HFFc6 (cell line): ENCODE results near the gene TYW1B. TPM values are rescaled to one million over a fixed set of nuclear protein-coding genes. Genes with fewer than 3 reads are reported as not detected.
"Not testable (repeated sequence)": the region's sequence is repeated elsewhere in the genome, so short reads cannot be mapped to it uniquely, and the experiment has no call there.

ENCODE experiments used
- DNase-seq: peaks from one replicate; pipeline ENCODE4 v3.0.0-alpha.2; 2018
- H3K27ac Mint-ChIP-seq: 2 replicates; pipeline ENCODE4 v1.8.0; 2020; ENCODE audit warnings: mild to moderate bottlenecking, mixed read lengths
- H3K27me3 Mint-ChIP-seq: 2 replicates; pipeline ENCODE4 v1.8.0; 2021; ENCODE audit warnings: mild to moderate bottlenecking, moderate library complexity, mixed read lengths; ENCODE audit not compliant: insufficient read depth
- H3K36me3 Mint-ChIP-seq: 2 replicates; pipeline ENCODE4 v1.8.0; 2021; ENCODE audit warnings: low read depth, mixed read lengths
- H3K4me1 Mint-ChIP-seq: 2 replicates; pipeline ENCODE4 v1.8.0; 2020; ENCODE audit warnings: low read depth, mixed read lengths
- H3K4me3 Mint-ChIP-seq: 2 replicates; pipeline ENCODE4 v1.8.0; 2020; ENCODE audit warnings: mild to moderate bottlenecking, moderate library complexity, mixed read lengths
- H3K9me3 Mint-ChIP-seq: 2 replicates; pipeline ENCODE4 v1.8.0; 2020; ENCODE audit warnings: mild to moderate bottlenecking, mixed read lengths
- CTCF ChIP-seq: fragments of 200-600 bp; sonication (generic); IDR thresholded peaks from 2 replicates; pipeline ENCODE4 v1.5.0; 2021; ENCODE audit warnings: antibody characterized with exemption, mild to moderate bottlenecking
- total RNA-seq, 6 experiments: library from RNA; stranded (reverse); fragmentation: NEBNext Ultra II Directional; extraction: Animal tissue kit (Norgen Biotek cat#: 25700); gene quantifications; 2 replicates in 1 of 6; 3 replicates in 5 of 6; pipeline ENCODE4 v1.2.3, GENCODE V29; 2021

The TYW1B gene
- total RNA-seq, 6 experiments from 2014 or later = 3.0 to 3.9 (median 3.6) TPM

DNA sequence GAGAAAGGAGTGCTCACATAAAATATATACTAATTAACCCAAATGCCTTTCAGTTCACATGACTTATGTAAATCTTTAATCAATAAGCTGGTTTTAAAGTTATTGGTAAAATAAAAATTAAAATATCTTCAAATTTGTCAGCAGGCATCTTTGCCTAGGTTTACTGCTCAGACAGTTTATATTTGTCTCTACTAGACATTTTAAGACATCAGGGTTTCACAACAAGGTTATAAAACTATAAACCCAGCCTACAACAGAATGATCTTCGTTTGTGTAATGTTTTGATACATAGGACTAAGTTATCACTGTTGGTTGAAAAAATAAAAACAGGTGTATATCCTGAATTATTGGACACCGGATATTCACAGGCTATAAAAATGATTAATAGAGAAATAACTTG is 67.4 kb downstream of the TYW1B start:
- no peak for TF ChIP-seq CTCF

DNA sequence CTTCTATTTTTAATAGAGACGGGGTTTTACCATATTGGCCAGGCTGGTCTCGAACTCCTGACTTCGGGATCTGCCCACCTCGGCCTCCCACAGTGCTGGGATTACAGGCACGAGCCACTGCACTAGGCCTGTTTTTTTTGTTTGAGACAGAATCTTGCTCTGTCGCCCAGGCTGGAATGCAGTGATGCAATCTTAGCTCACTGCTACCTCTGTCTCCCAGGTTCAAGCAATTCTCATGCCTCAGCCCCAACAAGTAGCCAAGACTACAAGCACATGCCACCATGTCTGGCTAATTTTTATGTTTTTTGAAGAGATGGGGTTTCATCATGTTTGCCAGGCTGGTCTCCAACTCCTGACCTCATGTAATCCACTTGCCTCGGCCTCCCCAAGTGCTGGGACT is 73.7 kb downstream of the TYW1B start:
- no peak for DNase-seq
- H3K4me1 Mint-ChIP-seq = peaks cover 7% of the 10 kb centered on the region
- no peaks in the 10 kb centered on the region; the same call in 1 of the 2 replicates for H3K27me3 Mint-ChIP-seq
- H3K9me3 Mint-ChIP-seq = no peaks in the 10 kb centered on the region; the same call in 1 of the 2 replicates
- H3K27ac Mint-ChIP-seq = no peak overlapping the region
- peaks cover 12% of the 10 kb centered on the region for H3K36me3 Mint-ChIP-seq
- TF ChIP-seq CTCF = no peak
- H3K4me3 Mint-ChIP-seq = no peak overlapping the region

More for the DNA sequence above, 67.4 kb downstream of the TYW1B start:
- Mint-ChIP-seq H3K27me3 (no peaks in the 10 kb centered on the region; the same call in 1 of the 2 replicates), H3K4me3 (no peak overlapping the region), H3K9me3 (no peaks in the 10 kb centered on the region; the same call in 1 of the 2 replicates), H3K27ac (no peak overlapping the region), H3K4me1 (peaks cover 7% of the 10 kb centered on the region; the same call in 1 of the 2 replicates), H3K36me3 (peaks cover 19% of the 10 kb centered on the region)
- no peak for DNase-seq

- Mint-ChIP-seq H3K36me3 (peaks cover 9% of the 10 kb centered on the region), H3K9me3 (no peaks in the 10 kb centered on the region; the same call in 1 of the 2 replicates), H3K27me3 (no peaks in the 10 kb centered on the region; the same call in 1 of the 2 replicates), H3K4me3 (no peak overlapping the region), H3K27ac (no peak overlapping the region), H3K4me1 (peaks cover 9% of the 10 kb centered on the region)
- no peak for TF ChIP-seq CTCF
- DNase-seq = no peak
These were observed 74.2 kb downstream of the TYW1B start for GRCh38 chr7:72753781-72754180.

GRCh38 chr7:72753229-72753628 is 74.8 kb downstream of the TYW1B start:
- H3K27me3 Mint-ChIP-seq, H3K9me3 Mint-ChIP-seq, H3K36me3 Mint-ChIP-seq, DNase-seq, H3K4me1 Mint-ChIP-seq, H3K4me3 Mint-ChIP-seq, H3K27ac Mint-ChIP-seq: not testable (repeated sequence)

DNA sequence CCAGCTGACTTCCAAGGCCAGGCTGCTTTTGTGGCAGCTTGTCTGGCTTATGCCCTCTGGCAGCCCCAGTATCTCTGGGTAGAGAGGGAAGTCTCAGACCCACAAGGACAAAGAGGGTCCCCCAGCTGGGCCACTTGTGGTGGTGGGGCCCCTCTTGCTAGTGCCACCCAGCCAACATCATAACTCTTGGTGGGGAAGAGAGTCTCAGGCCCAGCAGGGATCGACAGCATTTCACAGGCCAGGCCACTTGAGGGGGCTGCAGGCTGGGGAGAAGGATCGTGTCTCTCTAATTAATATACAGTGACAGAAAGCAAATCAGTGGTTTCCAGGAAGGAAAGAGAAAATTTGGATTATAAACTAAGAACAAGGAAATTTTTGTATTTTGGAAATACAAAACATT is 76.0 kb downstream of the TYW1B start:
- H3K27ac Mint-ChIP-seq = no peak overlapping the region
- no peaks in the 10 kb centered on the region for H3K36me3 Mint-ChIP-seq
- DNase-seq = no peak
- no peaks in the 10 kb centered on the region for H3K9me3 Mint-ChIP-seq
- no peaks in the 10 kb centered on the region; the same call in 1 of the 2 replicates for H3K27me3 Mint-ChIP-seq
- H3K4me1 Mint-ChIP-seq = peaks cover 6% of the 10 kb centered on the region
- TF ChIP-seq CTCF = peak; percentile 45
- no peak overlapping the region for H3K4me3 Mint-ChIP-seq

DNA sequence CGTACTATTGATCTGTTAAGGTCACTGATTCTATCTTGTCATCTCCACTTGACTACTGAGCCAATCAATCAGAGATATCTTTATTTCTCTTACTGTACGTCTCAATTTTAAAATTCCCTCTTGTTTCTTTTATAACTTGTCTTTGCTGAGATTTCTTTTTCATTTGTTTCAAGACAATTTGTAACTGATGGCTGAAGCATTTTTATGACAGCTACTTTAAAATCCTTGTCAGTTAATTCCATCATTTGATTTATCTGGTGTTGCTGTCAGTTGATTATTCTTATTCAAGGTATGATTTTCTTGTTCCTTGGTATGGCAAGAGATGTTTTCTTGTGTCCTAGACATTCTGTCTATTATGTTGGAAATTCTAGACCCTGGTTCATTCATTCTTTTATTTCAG is 76.6 kb downstream of the TYW1B start:
- Mint-ChIP-seq H3K4me3 (no peak overlapping the region), H3K36me3 (no peaks in the 10 kb centered on the region), H3K9me3 (no peaks in the 10 kb centered on the region), H3K4me1 (peaks cover 6% of the 10 kb centered on the region), H3K27me3 (no peaks in the 10 kb centered on the region; the same call in 1 of the 2 replicates), H3K27ac (no peak overlapping the region)
- no peak for TF ChIP-seq CTCF
- DNase-seq = no peak

GRCh38 chr7:72748649-72749048 is 79.4 kb downstream of the TYW1B start:
- H3K9me3 Mint-ChIP-seq, H3K27ac Mint-ChIP-seq, H3K4me3 Mint-ChIP-seq, H3K36me3 Mint-ChIP-seq, H3K27me3 Mint-ChIP-seq, DNase-seq: not testable (repeated sequence)
- H3K4me1 Mint-ChIP-seq = peaks cover 22% of the 10 kb centered on the region

GRCh38 chr7:72744244-72744926 is 83.6 kb downstream of the TYW1B start:
- Mint-ChIP-seq H3K27ac (peak overlapping the region; percentile 93), H3K4me3 (peak overlapping the region; percentile 85), H3K4me1 (peaks cover 22% of the 10 kb centered on the region)
- H3K9me3 Mint-ChIP-seq, H3K36me3 Mint-ChIP-seq, H3K27me3 Mint-ChIP-seq: not testable (repeated sequence)
- DNase-seq = peak; percentile 60

DNA sequence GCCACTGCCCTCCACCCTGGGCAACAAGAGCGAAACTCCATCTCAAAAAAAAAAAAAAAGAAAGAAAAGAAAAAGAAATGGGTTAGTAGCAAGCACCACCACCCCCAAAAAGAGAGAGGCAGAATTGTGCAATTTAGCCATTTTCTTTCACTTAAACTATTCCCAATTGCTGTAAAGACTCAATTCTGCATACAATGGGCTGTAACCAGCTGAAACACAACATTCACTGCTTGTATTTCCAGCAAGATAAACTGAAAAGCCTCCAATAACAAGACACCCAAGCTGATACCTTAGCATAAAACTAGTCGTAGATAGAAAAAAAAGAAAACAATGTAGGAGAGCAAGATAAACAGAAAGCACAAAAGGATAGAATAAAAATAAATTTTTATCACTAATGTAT is 84.2 kb downstream of the TYW1B start:
- H3K36me3 Mint-ChIP-seq, DNase-seq, H3K9me3 Mint-ChIP-seq, H3K27me3 Mint-ChIP-seq: not testable (repeated sequence)
- H3K4me3 Mint-ChIP-seq = peak overlapping the region; percentile 85; the same call in 1 of the 2 replicates
- peaks cover 20% of the 10 kb centered on the region for H3K4me1 Mint-ChIP-seq
- H3K27ac Mint-ChIP-seq = peak overlapping the region; percentile 59
